ENCODE data around the gene HNRNPU. TPM values are rescaled to one million over a fixed set of nuclear protein-coding genes. Genes with fewer than 3 reads are reported as not detected.
A peak's percentile ranks its signal among the peaks of the same experiment; 100 is the strongest.

Gene HNRNPU
- polyA plus RNA-seq, 3 donors: 71.5 to 197 (median 143) TPM

- H3K4me2 ChIP-seq (replicated peaks; ENCODE audit: extremely low read depth, low read length, poor library complexity, severe bottlenecking): no peak overlapping the region
- no peak overlapping the region for H2AFZ ChIP-seq (ENCODE audit: insufficient read depth, low read depth, low read length, poor library complexity, severe bottlenecking)
- no peak for TF ChIP-seq CTCF (IDR thresholded peaks at IDR 0.05)
- no peaks in the 10 kb centered on the region for H3K79me2 ChIP-seq (ENCODE audit: insufficient read depth, low read length)
- no peak overlapping the region for H3K27ac Mint-ChIP-seq
- no peak overlapping the region for H3K27ac ChIP-seq (ENCODE audit: low read depth in 1 of 2, low read length in 2 of 2)
- no peaks in the 10 kb centered on the region for H3K27me3 ChIP-seq (ENCODE audit: control insufficient read depth in 2 of 2, insufficient read depth in 2 of 2, low read length in 2 of 2)
- no peaks in the 10 kb centered on the region for H4K20me1 ChIP-seq (ENCODE audit: insufficient read depth, low read length)
- H3K36me3 Mint-ChIP-seq: no peaks in the 10 kb centered on the region
- intact Hi-C loops (cut with micrococcal nuclease): loop anchor here in 1 of 2 donors (5.0 kb wide), 1 partner anchor 237 kb away; no protein-coding TSS in a partner anchor
- DNase-seq: no peak
- peak overlapping the region in 1 of 2 donors; percentile 19 for H3K4me3 Mint-ChIP-seq
- H3K4me3 ChIP-seq (replicated peaks in 1 of 3; ENCODE audit: low read depth in 2 of 3, low read length in 3 of 3): no peak overlapping the region
- H3K4me1 ChIP-seq (ENCODE audit: control insufficient read depth in 1 of 2, insufficient read depth in 2 of 2, low read length in 2 of 2): peaks cover 0 to 4% of the 10 kb centered on the region in 2 donors
- H3K9me3 ChIP-seq (replicated peaks in 1 of 2; ENCODE audit: control insufficient read depth in 1 of 2, insufficient read depth in 1 of 2, low read length in 2 of 2): no peaks in the 10 kb centered on the region
- no peaks in the 10 kb centered on the region for H3K36me3 ChIP-seq (replicated peaks in 1 of 2; ENCODE audit: control insufficient read depth in 1 of 2, insufficient read depth in 2 of 2, low read length in 2 of 2)
- peaks cover 8% of the 10 kb centered on the region for H3K4me1 Mint-ChIP-seq
- peaks cover 10 to 22% (median 22%) of the 10 kb centered on the region in 3 donors for H3K27me3 Mint-ChIP-seq (ENCODE audit: low read depth in 3 of 3)
- H3K9me3 Mint-ChIP-seq: peaks cover 0 to 4% (median 0%) of the 10 kb centered on the region in 7 donors
- WGBS (ENCODE audit: insufficient coverage): 97% methylated on average over 5 of the region's 8 CpGs
- H3K9ac ChIP-seq (ENCODE audit: insufficient read depth, low read length, poor library complexity, severe bottlenecking): no peak overlapping the region
Observed at GRCh38 chr1:244804841-244805240, 59.5 kb downstream of the HNRNPU start.

GRCh38 chr1:244802556-244803239 lies 61.6 kb downstream of the HNRNPU start:
- Mint-ChIP-seq H3K27me3 (ENCODE audit: low read depth in 3 of 3) (peaks cover 4 to 18% (median 15%) of the 10 kb centered on the region in 3 donors), H3K9me3 (peaks cover 0 to under 1% (median 0%) of the 10 kb centered on the region in 7 donors), H3K36me3 (no peaks in the 10 kb centered on the region), H3K27ac (no peak overlapping the region), H3K4me3 (peak overlapping the region in 1 of 2 donors; percentile 62), H3K4me1 (peaks cover 8% of the 10 kb centered on the region)
- intact Hi-C loops (cut with micrococcal nuclease): loop anchor here in 1 of 2 donors (5.0 kb wide), 1 partner anchor 240 kb away; no protein-coding TSS in a partner anchor
- no peak overlapping the region for H3K4me3 ChIP-seq (replicated peaks in 1 of 3; ENCODE audit: low read depth in 2 of 3, low read length in 3 of 3)
- H2AFZ ChIP-seq (ENCODE audit: insufficient read depth, low read depth, low read length, poor library complexity, severe bottlenecking): no peak overlapping the region
- no peaks in the 10 kb centered on the region for H4K20me1 ChIP-seq (ENCODE audit: insufficient read depth, low read length)
- no peak for TF ChIP-seq CTCF (IDR thresholded peaks at IDR 0.05)
- H3K4me1 ChIP-seq (ENCODE audit: control insufficient read depth in 1 of 2, insufficient read depth in 2 of 2, low read length in 2 of 2): peaks cover 0 to 4% of the 10 kb centered on the region in 2 donors
- no peak for DNase-seq
- no peak overlapping the region for H3K4me2 ChIP-seq (replicated peaks; ENCODE audit: extremely low read depth, low read length, poor library complexity, severe bottlenecking)
- H3K9ac ChIP-seq (ENCODE audit: insufficient read depth, low read length, poor library complexity, severe bottlenecking): no peak overlapping the region
- H3K27ac ChIP-seq (ENCODE audit: low read depth in 1 of 2, low read length in 2 of 2): no peak overlapping the region
- 81% methylated on average over 13 of the region's 16 CpGs for WGBS (ENCODE audit: insufficient coverage)
- H3K27me3 ChIP-seq (ENCODE audit: control insufficient read depth in 2 of 2, insufficient read depth in 2 of 2, low read length in 2 of 2): no peaks in the 10 kb centered on the region
- H3K9me3 ChIP-seq (replicated peaks in 1 of 2; ENCODE audit: control insufficient read depth in 1 of 2, insufficient read depth in 1 of 2, low read length in 2 of 2): no peaks in the 10 kb centered on the region
- no peaks in the 10 kb centered on the region for H3K79me2 ChIP-seq (ENCODE audit: insufficient read depth, low read length)
- no peaks in the 10 kb centered on the region for H3K36me3 ChIP-seq (replicated peaks in 1 of 2; ENCODE audit: control insufficient read depth in 1 of 2, insufficient read depth in 2 of 2, low read length in 2 of 2)

All from CD14-positive monocyte (primary cell).